CD14-positive monocyte (primary cell): ENCODE data around the gene RWDD1. TPM values are rescaled to one million over a fixed set of nuclear protein-coding genes. Genes with fewer than 3 reads are reported as not detected.
A peak's percentile ranks its signal among the peaks of the same experiment; 100 is the strongest.

ENCODE experiments used
- DNase-seq, 3 donors: peaks; one replicate each; pipeline ENCODE4 v3.0.0-alpha.2; 2011 to 2022
- H2AFZ ChIP-seq: 2 replicates; pipeline ENCODE4 v1.6.0; 2012; ENCODE audit warnings: mild to moderate bottlenecking, low read depth, low read length, inconsistent platforms; ENCODE audit not compliant: insufficient read depth, poor library complexity, severe bottlenecking
- H3K27ac ChIP-seq, 2 donors: 1 replicate in 1 of 2; 2 replicates in 1 of 2; pipeline ENCODE4 v1.5.1; 2012 to 2013; ENCODE audit warnings: low read length in 2 of 2, control low read depth in 1 of 2, inconsistent platforms in 1 of 2, low read depth in 1 of 2, mild to moderate bottlenecking in 1 of 2
- H3K27me3 ChIP-seq, 2 donors: one replicate each; pipeline versions ENCODE4 v1.6.0 to v1.6.1; 2011 to 2013; ENCODE audit warnings: low read length in 2 of 2; ENCODE audit not compliant: control insufficient read depth in 2 of 2, insufficient read depth in 2 of 2
- H3K36me3 ChIP-seq, 2 donors: replicated peaks in 1 of 2; 1 replicate in 1 of 2; 2 replicates in 1 of 2; pipeline versions ENCODE4 v1.5.1 to v1.6.1; 2012 to 2013; ENCODE audit warnings: low read length in 2 of 2, control low read depth in 1 of 2, inconsistent platforms in 1 of 2, mild to moderate bottlenecking in 1 of 2; ENCODE audit not compliant: insufficient read depth in 2 of 2, control insufficient read depth in 1 of 2
- H3K4me1 ChIP-seq, 2 donors: 1 replicate in 1 of 2; 2 replicates in 1 of 2; pipeline versions ENCODE4 v1.5.1 to v1.6.1; 2012 to 2013; ENCODE audit warnings: low read length in 2 of 2, control low read depth in 1 of 2, inconsistent platforms in 1 of 2, mild to moderate bottlenecking in 1 of 2, moderate library complexity in 1 of 2; ENCODE audit not compliant: insufficient read depth in 2 of 2, control insufficient read depth in 1 of 2
- H3K4me2 ChIP-seq: replicated peaks from 2 replicates; pipeline ENCODE3; 2012; ENCODE audit warnings: low read length, moderate library complexity, mild to moderate bottlenecking; ENCODE audit not compliant: poor library complexity, severe bottlenecking; ENCODE audit errors: extremely low read depth
- H3K4me3 ChIP-seq, 3 experiments: fragments of 200-600 bp in 1 of 3; sonication (generic) in 1 of 3; replicated peaks in 1 of 3; 1 replicate in 2 of 3; 2 replicates in 1 of 3; pipeline ENCODE4 v1.5.1; 2011 to 2013; ENCODE audit warnings: low read length in 3 of 3, mild to moderate bottlenecking in 3 of 3, control low read depth in 2 of 3, low read depth in 2 of 3, inconsistent platforms in 1 of 3, moderate library complexity in 1 of 3
- H3K79me2 ChIP-seq: 2 replicates; pipeline ENCODE4 v1.6.0; 2012; ENCODE audit warnings: mild to moderate bottlenecking, control low read depth, inconsistent platforms, low read length, moderate library complexity; ENCODE audit not compliant: insufficient read depth
- H3K9ac ChIP-seq: 2 replicates; pipeline ENCODE4 v1.6.0; 2017; ENCODE audit warnings: low read length, mild to moderate bottlenecking; ENCODE audit not compliant: insufficient read depth, poor library complexity, severe bottlenecking
- H3K9me3 ChIP-seq, 2 donors: replicated peaks in 1 of 2; 1 replicate in 1 of 2; 2 replicates in 1 of 2; pipeline versions ENCODE4 v1.5.1 to v1.6.1; 2012 to 2013; ENCODE audit warnings: low read length in 2 of 2, control low read depth in 1 of 2; ENCODE audit not compliant: control insufficient read depth in 1 of 2, insufficient read depth in 1 of 2
- H4K20me1 ChIP-seq: 2 replicates; pipeline ENCODE4 v1.6.0; 2012; ENCODE audit warnings: mild to moderate bottlenecking, low read length, control low read depth, moderate library complexity; ENCODE audit not compliant: insufficient read depth
- H3K27ac Mint-ChIP-seq, 7 donors: one replicate each; pipeline ENCODE4 v1.8.0; 2020; ENCODE audit warnings: mild to moderate bottlenecking in 7 of 7, mixed read lengths in 7 of 7, moderate library complexity in 6 of 7, inconsistent platforms in 2 of 7
- H3K27me3 Mint-ChIP-seq, 3 donors: one replicate each; pipeline ENCODE4 v1.8.0; 2021 to 2022; ENCODE audit warnings: low read depth in 3 of 3, mild to moderate bottlenecking in 3 of 3, mixed read lengths in 3 of 3, moderate library complexity in 3 of 3, inconsistent platforms in 1 of 3
- H3K36me3 Mint-ChIP-seq, 2 donors: one replicate each; pipeline ENCODE4 v1.8.0; 2020; ENCODE audit warnings: mixed read lengths in 2 of 2, inconsistent platforms in 1 of 2, mild to moderate bottlenecking in 1 of 2
- H3K4me1 Mint-ChIP-seq: one replicate; pipeline ENCODE4 v1.8.0; 2020; ENCODE audit warnings: mild to moderate bottlenecking, mixed read lengths
- H3K4me3 Mint-ChIP-seq, 2 donors: one replicate each; pipeline ENCODE4 v1.8.0; 2020; ENCODE audit warnings: mild to moderate bottlenecking in 2 of 2, mixed read lengths in 2 of 2, moderate library complexity in 1 of 2
- H3K9me3 Mint-ChIP-seq, 7 donors: one replicate each; pipeline ENCODE4 v1.8.0; 2020 to 2022; ENCODE audit warnings: mixed read lengths in 7 of 7, mild to moderate bottlenecking in 6 of 7, moderate library complexity in 6 of 7, inconsistent platforms in 2 of 7
- CTCF ChIP-seq: fragments of 200-600 bp; IDR thresholded peaks from one replicate; pipeline ENCODE4 v1.8.0; 2022; ENCODE audit warnings: antibody characterized with exemption, mild to moderate bottlenecking
- WGBS: methylation state at CpG from one replicate; pipeline ENCODE4 v1.1.5; 2013; ENCODE audit warnings: missing lambda C conversion rate; ENCODE audit not compliant: insufficient coverage; 5-methylcytosine and 5-hydroxymethylcytosine counted together
- intact Hi-C, 2 donors: fragments of 100-400 bp; cut with micrococcal nuclease; formaldehyde crosslinking; loops; one replicate each; pipeline versions ENCODE4 v1.15.0 to v1.15.1; 2023
- polyA plus RNA-seq, 3 donors: library from polyadenylated mRNA; depleted of rRNA in 1 of 3; unstranded in 2 of 3; stranded (reverse) in 1 of 3; fragments of 300-500 nt in 2 of 3; fragments of >200 nt in 1 of 3; fragmentation: Illumina TruSeq in 2 of 3; gene quantifications; 1 replicate in 2 of 3; 2 replicates in 1 of 3; pipeline ENCODE4 v1.2.3, GENCODE V29; 2012 to 2021

Gene RWDD1
- polyA plus RNA-seq, 3 donors, result 11.8 to 45.5 (median 34.7) TPM

- peak overlapping the region; percentile 30 for H2AFZ ChIP-seq
- H3K4me3 ChIP-seq, result no peak overlapping the region
- peaks cover 11 to 14% of the 10 kb centered on the region in 2 donors for H3K4me1 ChIP-seq
- H3K9ac ChIP-seq, result no peak overlapping the region
- H3K4me1 Mint-ChIP-seq, result peaks cover 19% of the 10 kb centered on the region
- no peaks in the 10 kb centered on the region for H3K79me2 ChIP-seq
- H3K27ac Mint-ChIP-seq, result no peak overlapping the region
- no peaks in the 10 kb centered on the region for H3K36me3 ChIP-seq
- 80% methylated on average over 6 of the region's 9 CpGs for WGBS
- H3K4me2 ChIP-seq, result no peak overlapping the region
- H3K27me3 Mint-ChIP-seq, result peaks cover 0 to 4% (median 2%) of the 10 kb centered on the region in 3 donors
- no peaks in the 10 kb centered on the region for H3K9me3 ChIP-seq
- DNase-seq, result no peak
- no peaks in the 10 kb centered on the region for H3K9me3 Mint-ChIP-seq
- H3K27ac ChIP-seq, result no peak overlapping the region
- no peaks in the 10 kb centered on the region for H3K27me3 ChIP-seq
- no peak overlapping the region for H3K4me3 Mint-ChIP-seq
- intact Hi-C loops, result loop anchor here (5.0 to 10.0 kb wide), 4 partner anchors 89 to 256 kb away; partner anchors contain the start of gene TSPYL1 (in 1 of the 2)
- no peaks in the 10 kb centered on the region for H4K20me1 ChIP-seq
- TF ChIP-seq CTCF, result no peak
- no peaks in the 10 kb centered on the region for H3K36me3 Mint-ChIP-seq
Observed at GRCh38 chr6:116533233-116533957, 37.9 kb upstream of the RWDD1 start.

GRCh38 chr6:116535109-116535508 lies 36.2 kb upstream of the RWDD1 start:
- Histone ChIP-seq H3K9ac (no peak overlapping the region), H4K20me1 (no peaks in the 10 kb centered on the region), H3K27me3 (no peaks in the 10 kb centered on the region), H3K36me3 (no peaks in the 10 kb centered on the region), H3K27ac (no peak overlapping the region), H3K4me1 (peaks cover 4 to 5% of the 10 kb centered on the region in 2 donors), H2AFZ (peak overlapping the region; percentile 11), H3K4me3 (no peak overlapping the region), H3K79me2 (no peaks in the 10 kb centered on the region), H3K9me3 (no peaks in the 10 kb centered on the region), H3K4me2 (no peak overlapping the region)
- intact Hi-C loops, result loop anchor here in 1 of 2 donors (10.0 kb wide), 2 partner anchors 90 to 140 kb away; no protein-coding TSS in a partner anchor
- no peak overlapping the region for H3K4me3 Mint-ChIP-seq
- H3K36me3 Mint-ChIP-seq, result no peaks in the 10 kb centered on the region
- no peak overlapping the region for H3K27ac Mint-ChIP-seq
- peaks cover 11% of the 10 kb centered on the region for H3K4me1 Mint-ChIP-seq
- peaks cover 3 to 7% (median 4%) of the 10 kb centered on the region in 3 donors for H3K27me3 Mint-ChIP-seq
- no peak for TF ChIP-seq CTCF
- H3K9me3 Mint-ChIP-seq, result no peaks in the 10 kb centered on the region
- DNase-seq, result no peak
